ENCODE results near the gene CYB561D1.

The CYB561D1 gene

DNA sequence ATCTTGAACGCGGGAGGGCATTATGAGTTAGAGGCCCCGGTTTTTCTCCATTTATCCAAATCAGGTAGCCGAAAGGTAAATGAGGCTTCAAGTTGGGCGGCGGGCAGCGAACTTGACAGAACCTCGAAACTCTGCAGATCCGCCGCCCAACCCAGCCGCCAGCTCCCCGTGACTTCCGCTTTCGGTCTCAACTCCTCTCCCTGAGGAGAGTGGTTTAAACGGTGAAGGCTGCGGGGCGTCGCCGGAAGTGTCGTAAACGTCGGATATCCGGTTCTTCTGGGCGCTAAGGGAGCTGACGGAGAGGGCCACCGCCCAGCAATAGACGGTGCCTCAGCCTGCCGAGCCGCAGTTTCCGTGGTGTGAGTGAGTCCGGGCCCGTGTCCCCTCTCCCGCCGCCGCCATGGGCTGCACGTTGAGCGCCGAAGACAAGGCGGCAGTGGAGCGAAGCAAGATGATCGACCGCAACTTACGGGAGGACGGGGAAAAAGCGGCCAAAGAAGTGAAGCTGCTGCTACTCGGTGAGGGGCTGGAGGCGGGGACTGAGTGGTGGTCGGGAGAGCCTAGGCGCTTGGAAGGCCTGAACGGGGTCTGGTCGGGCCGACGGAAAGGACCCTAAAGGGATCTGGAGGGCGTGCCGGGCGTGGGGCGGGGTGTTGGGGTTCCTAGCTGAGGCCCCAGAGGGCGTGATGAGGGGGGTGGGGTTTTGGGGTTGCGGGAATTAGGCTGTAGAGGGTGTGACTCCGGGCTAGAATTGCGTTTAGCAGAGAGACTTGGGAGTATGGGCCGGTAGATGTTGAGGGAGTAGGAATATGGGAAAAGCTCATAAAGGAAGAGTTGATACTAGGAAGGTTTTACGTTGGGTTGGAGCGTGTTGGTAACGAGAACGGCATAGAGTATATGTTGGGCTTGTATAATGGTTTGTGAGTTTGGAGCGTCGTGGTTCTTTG lies 54.7 kb downstream of the CYB561D1 start, which contains the start of gene GNAI3 (continued):
- TF ChIP-seq, protein P1, sequence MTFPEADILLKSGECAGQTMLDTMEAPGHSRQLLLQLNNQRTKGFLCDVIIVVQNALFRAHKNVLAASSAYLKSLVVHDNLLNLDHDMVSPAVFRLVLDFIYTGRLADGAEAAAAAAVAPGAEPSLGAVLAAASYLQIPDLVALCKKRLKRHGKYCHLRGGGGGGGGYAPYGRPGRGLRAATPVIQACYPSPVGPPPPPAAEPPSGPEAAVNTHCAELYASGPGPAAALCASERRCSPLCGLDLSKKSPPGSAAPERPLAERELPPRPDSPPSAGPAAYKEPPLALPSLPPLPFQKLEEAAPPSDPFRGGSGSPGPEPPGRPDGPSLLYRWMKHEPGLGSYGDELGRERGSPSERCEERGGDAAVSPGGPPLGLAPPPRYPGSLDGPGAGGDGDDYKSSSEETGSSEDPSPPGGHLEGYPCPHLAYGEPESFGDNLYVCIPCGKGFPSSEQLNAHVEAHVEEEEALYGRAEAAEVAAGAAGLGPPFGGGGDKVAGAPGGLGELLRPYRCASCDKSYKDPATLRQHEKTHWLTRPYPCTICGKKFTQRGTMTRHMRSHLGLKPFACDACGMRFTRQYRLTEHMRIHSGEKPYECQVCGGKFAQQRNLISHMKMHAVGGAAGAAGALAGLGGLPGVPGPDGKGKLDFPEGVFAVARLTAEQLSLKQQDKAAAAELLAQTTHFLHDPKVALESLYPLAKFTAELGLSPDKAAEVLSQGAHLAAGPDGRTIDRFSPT (tag by site-specific recombination; IDR thresholded peaks at IDR 0.05), result no peak
- TF ChIP-seq ZNF19 (tag by site-specific recombination; IDR thresholded peaks at IDR 0.05; ENCODE audit: low read depth) (no peak), ZNF76 (tag by site-specific recombination; IDR thresholded peaks at IDR 0.05; ENCODE audit: borderline replicate concordance, low read depth) (peak; percentile 73), ZNF221 (tag by site-specific recombination; IDR thresholded peaks at IDR 0.05; ENCODE audit: borderline replicate concordance) (no peak), ZNF138 (tag by site-specific recombination; IDR thresholded peaks at IDR 0.05; ENCODE audit: borderline replicate concordance) (no peak), ZNF132 (tag by site-specific recombination; IDR thresholded peaks at IDR 0.05; ENCODE audit: borderline replicate concordance) (no peak), MEIS1 (CRISPR knock-in tag; IDR thresholded peaks at IDR 0.05; ENCODE audit: borderline replicate concordance) (no peak), ZNF843 (tag by site-specific recombination; IDR thresholded peaks at IDR 0.05) (no peak), KLF8 (tag by site-specific recombination; IDR thresholded peaks at IDR 0.05) (peak; percentile 91), ZNF266 (tag by site-specific recombination; IDR thresholded peaks at IDR 0.05; ENCODE audit: low read depth) (no peak), ZNF560 (tag by site-specific recombination; IDR thresholded peaks at IDR 0.05; ENCODE audit: borderline replicate concordance) (no peak), ZNF157 (tag by site-specific recombination; IDR thresholded peaks at IDR 0.05) (no peak), ZNF169 (tag by site-specific recombination; IDR thresholded peaks at IDR 0.05) (no peak), ZNF302 (tag by site-specific recombination; IDR thresholded peaks at IDR 0.05; ENCODE audit: low read depth) (no peak), ZNF473 (tag by site-specific recombination; IDR thresholded peaks at IDR 0.05) (no peak), ZNF610 (tag by site-specific recombination; IDR thresholded peaks at IDR 0.05; ENCODE audit: borderline replicate concordance) (0 out of 2 replicates have a peak, but pooled peaks have one; percentile 47), ZNF600 (tag by site-specific recombination; IDR thresholded peaks at IDR 0.05) (0 out of 2 replicates have a peak, but pooled peaks have one; percentile 64), ZBTB17 (tag by site-specific recombination; IDR thresholded peaks at IDR 0.05) (peak; percentile 89), ZNF2 (tag by site-specific recombination; IDR thresholded peaks at IDR 0.05) (peak; percentile 83), BCL11A (tag by site-specific recombination; IDR thresholded peaks at IDR 0.05; ENCODE audit: low read depth) (no peak), BCL11B (tag by site-specific recombination; IDR thresholded peaks at IDR 0.05; ENCODE audit: low read depth) (no peak), ZFP3 (tag by site-specific recombination; IDR thresholded peaks at IDR 0.05; ENCODE audit: low read depth) (no peak), ZNF777 (tag by site-specific recombination; IDR thresholded peaks at IDR 0.05; ENCODE audit: borderline replicate concordance) (peak; percentile 86; the same call in 1 of the 2 replicates), ZNF48 (tag by site-specific recombination; IDR thresholded peaks at IDR 0.05) (no peak), ZNF664 (tag by site-specific recombination; IDR thresholded peaks at IDR 0.05) (no peak), ZNF529 (tag by site-specific recombination; IDR thresholded peaks at IDR 0.05; ENCODE audit: insufficient replicate concordance) (no peak), ZBTB20 (tag by site-specific recombination; IDR thresholded peaks at IDR 0.05) (peak; percentile 48), SCRT1 (tag by site-specific recombination; IDR thresholded peaks at IDR 0.05; ENCODE audit: borderline replicate concordance) (no peak), ZSCAN30 (tag by site-specific recombination; IDR thresholded peaks at IDR 0.05) (no peak), ZNF423 (tag by site-specific recombination; IDR thresholded peaks at IDR 0.05) (0 out of 2 replicates have a peak, but pooled peaks have one; percentile 29), ZSCAN23 (tag by site-specific recombination; IDR thresholded peaks at IDR 0.05) (no peak), ZNF677 (tag by site-specific recombination; IDR thresholded peaks at IDR 0.05) (no peak)
- TF ChIP-seq, protein P2, sequence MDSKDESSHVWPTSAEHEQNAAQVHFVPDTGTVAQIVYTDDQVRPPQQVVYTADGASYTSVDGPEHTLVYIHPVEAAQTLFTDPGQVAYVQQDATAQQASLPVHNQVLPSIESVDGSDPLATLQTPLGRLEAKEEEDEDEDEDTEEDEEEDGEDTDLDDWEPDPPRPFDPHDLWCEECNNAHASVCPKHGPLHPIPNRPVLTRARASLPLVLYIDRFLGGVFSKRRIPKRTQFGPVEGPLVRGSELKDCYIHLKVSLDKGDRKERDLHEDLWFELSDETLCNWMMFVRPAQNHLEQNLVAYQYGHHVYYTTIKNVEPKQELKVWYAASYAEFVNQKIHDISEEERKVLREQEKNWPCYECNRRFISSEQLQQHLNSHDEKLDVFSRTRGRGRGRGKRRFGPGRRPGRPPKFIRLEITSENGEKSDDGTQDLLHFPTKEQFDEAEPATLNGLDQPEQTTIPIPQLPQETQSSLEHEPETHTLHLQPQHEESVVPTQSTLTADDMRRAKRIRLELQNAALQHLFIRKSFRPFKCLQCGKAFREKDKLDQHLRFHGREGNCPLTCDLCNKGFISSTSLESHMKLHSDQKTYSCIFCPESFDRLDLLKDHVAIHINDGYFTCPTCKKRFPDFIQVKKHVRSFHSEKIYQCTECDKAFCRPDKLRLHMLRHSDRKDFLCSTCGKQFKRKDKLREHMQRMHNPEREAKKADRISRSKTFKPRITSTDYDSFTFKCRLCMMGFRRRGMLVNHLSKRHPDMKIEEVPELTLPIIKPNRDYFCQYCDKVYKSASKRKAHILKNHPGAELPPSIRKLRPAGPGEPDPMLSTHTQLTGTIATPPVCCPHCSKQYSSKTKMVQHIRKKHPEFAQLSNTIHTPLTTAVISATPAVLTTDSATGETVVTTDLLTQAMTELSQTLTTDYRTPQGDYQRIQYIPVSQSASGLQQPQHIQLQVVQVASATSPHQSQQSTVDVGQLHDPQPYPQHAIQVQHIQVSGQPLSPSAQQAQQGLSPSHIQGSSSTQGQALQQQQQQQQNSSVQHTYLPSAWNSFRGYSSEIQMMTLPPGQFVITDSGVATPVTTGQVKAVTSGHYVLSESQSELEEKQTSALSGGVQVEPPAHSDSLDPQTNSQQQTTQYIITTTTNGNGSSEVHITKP (tag by site-specific recombination; IDR thresholded peaks at IDR 0.05), result peak; percentile 74
- TF ChIP-seq, protein P3, sequence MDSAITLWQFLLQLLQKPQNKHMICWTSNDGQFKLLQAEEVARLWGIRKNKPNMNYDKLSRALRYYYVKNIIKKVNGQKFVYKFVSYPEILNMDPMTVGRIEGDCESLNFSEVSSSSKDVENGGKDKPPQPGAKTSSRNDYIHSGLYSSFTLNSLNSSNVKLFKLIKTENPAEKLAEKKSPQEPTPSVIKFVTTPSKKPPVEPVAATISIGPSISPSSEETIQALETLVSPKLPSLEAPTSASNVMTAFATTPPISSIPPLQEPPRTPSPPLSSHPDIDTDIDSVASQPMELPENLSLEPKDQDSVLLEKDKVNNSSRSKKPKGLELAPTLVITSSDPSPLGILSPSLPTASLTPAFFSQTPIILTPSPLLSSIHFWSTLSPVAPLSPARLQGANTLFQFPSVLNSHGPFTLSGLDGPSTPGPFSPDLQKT (IDR thresholded peaks at IDR 0.05; ENCODE audit: borderline replicate concordance, low read depth, low read length), result peak; percentile 72; the same call in 1 of the 2 replicates

Measured in HEK293 (cell line).